Pulmonary artery endothelial cell (primary cell): ENCODE measurements around the gene C16orf46. TPM values are rescaled to one million over a fixed set of nuclear protein-coding genes. Genes with fewer than 3 reads are reported as not detected.
A peak's percentile ranks its signal among the peaks of the same experiment; 100 is the strongest.

Experiments
- DNase-seq: peaks from one replicate; pipeline ENCODE4 v3.0.0-alpha.2; 2011; ENCODE audit warnings: low read depth, low spot score
- total RNA-seq: library from RNA; depleted of rRNA; stranded (reverse); fragments of >200 nt; gene quantifications from 2 replicates; pipeline ENCODE4 v1.2.3, GENCODE V29; 2014

The C16orf46 gene
- total RNA-seq, 1 donor from 2014 or later = 0.13 TPM

DNA sequence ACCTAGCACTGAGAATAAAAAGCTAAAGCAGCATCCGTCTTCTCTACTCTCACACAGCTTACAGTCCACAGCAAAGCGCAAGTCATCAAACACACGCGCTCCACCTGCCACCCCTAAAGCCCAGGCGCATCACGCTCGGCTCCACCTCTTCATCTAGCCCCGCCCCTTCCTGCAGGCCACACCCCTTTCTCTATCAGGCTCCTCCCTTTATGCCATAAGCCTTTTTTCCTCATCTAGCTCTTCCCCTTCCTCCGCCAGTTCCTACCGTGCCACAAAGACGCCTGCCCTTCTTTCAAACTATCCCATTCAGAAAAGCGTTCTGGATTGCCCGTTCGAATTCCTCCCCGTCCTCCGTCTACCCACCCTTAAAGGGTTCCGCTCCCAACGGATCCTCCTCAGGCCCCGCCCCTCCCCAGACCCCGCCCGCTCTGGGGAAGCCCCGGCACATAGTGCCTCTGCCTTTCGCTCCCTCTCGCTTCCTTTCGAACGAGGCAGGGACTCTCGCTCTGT is 417 bp downstream of the C16orf46 start:
- peak; percentile 40 for DNase-seq

DNA sequence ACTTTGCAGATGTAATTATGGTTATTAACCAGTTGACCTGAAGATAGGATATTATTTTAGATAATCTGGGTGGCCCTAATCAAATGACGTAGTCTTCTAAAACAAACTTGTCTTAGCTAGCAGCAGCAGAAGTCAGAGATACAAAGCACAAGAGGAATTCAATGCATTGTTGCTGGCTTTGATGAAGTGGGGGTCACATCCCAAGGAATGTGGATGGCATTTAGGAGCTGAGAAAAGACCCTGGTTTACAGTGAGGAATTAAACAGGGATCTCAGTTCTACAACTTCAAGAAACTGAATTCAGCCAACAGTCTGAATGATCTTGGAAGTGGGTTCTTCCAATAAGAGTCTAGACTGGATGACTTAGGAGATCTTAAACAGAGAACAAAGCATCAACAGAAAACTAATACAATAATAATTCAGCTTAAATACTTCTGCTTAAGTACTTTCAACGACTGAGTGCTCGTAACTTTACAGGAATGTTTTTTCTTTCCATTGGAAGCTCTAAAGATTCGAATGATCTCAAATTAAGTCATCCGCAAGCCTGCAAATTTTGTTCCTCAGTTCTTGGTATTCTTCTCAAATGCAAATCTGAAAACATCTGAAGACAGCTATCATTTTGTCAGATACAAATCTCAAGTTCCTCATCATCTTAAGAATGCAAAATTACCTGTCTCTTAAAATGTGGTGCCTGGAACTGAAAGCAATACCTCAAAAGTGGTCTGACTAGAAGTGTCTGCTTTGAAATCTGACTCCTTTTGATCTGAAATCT is 3.3 kb downstream of the C16orf46 start:
- no peak for DNase-seq

DNA sequence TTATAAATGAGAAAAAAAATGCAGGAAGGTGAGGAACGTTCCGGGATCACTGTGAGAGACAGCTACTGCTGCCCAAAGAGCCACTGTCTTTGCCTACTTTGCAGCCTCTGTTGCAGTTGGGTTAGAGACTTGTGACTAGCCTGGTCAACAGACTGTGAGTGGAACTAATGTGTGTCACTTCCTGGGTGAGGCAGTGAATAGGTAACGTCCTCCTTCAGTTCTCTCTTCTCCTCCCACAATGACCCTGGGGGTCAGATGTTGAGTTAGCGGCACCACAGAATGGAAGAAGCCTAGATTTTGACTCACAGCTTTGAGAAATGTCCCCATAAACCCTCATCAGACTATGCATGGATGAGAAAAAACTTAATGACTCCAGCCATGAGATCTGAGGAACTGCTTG is 5.2 kb downstream of the C16orf46 start:
- DNase-seq = no peak

DNA sequence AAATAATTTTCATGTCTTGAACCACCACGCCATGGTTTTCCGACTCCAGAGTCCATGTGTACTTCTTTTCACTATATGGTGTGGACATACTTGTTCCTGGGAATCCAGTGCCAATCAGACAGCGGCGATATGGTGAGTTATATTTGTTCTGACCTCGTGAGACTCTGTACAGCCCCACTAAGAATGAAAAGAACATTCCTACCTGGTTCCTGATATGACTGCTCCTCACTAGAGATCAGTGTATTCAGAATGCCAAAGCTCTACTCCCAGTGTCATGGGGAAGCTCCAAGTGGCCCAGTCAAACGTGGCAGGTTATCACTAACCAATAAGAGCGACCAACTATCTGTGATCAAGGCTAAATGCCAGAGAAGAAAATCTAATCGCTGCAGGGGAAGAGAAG is 6.1 kb downstream of the C16orf46 start:
- no peak for DNase-seq

DNA sequence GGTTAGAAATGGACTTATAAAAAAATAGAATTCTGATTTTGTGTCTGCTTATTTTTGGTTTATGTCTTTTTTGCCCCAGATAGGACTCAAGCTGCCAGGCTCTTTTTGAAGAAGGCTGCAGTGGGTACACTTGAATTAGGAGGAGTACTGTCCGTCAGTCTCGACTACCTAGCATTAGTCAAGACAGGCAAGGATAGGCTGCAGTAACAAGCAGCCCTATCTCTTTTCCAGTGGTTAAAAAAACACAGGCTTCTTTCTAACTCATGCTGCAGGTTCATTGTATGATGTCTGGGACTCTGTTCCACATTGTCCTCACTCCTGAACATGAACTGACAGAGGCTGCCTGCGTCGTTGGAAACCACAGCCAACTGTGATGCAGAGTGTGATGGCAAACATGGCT is 8.0 kb downstream of the C16orf46 start:
- no peak for DNase-seq

DNA sequence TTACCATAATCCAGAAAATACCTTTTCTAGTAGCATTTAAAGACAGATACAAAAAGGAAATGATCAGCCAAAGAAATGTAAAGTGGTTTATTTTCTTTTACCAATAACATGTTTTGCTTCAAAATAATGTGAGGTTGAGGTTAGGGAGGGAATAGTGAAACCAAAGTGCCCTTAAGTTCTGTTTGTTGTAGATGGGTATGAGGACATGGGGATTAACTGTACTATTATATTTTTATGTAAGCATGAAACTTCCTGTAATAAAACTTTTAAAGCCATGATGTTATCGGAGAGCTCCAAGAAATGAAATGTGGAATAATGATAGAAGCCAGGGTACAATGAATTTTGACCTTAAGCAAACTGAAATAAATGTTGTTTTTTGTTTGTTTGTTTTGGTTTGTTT is 9.9 kb downstream of the C16orf46 start:
- no peak for DNase-seq

DNA sequence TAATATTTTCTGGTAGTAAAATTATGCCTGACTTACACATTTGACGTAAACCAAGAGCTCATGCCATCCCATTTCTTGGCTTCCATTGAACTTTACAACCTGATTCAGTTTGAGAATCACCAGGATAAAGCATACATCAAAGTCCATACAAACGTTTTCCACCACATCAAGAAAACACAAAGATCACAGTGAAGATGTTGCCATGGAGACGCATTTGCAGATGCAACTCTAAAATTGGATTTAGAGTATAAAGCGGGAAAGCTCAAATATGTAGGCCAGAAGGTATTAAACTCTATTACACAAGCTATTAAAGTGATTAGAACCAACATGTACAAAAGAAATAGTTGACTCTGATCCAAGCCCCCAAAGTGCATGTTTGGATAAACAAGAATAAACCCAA is 10.4 kb downstream of the C16orf46 start:
- DNase-seq = no peak

DNA sequence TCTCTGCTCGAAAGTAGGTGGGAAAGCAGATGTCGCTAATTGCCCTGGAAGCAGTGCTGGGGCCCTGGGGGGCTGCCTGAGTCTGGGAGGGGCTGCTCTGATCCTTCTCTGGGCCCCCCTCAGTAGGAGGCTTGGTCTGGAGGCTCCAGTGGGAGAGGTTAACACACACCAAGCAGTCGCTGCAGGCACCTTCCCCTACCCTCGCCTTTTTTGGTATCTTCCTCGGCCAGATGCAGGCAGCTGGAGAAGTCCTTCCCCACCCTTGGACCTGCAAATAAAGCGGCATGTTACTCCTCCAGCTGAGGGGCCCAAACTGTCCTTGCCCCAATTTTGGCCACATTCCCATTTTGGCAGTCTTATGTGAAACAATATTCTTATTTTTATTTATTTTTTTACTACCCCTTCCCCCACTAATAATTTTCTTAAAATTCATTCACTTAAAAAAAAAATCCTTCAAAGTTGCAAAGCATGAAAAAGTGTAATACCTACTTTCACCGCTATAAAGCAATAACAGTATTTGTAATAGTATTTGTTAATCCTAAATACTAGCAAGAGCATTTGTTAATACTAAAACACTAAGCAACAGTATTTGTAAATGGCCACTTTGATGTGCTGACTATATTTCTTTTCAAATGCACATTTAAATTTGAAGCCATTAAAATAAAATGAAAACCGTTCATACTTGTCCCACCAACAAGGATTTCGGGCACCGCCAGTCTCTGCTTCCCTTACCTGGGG is 15.0 kb downstream of the C16orf46 start:
- no peak for DNase-seq

DNA sequence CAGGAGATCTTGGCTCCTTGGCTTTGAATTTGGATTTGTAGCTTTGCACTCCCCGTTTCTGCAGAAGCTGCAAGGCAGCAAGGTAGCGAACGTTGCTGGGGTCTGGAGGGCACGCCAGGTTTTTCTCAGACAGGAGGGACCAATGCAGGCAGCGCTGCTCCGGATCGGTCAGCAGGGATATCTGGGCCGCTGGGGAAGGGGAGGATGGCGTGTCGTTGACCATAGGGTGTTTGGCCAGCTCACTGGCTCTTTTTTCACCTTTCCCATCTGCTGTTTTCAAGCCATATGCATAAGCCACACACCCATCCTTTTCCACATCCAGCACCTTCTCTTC is 15.8 kb downstream of the C16orf46 start:
- no peak for DNase-seq

DNA sequence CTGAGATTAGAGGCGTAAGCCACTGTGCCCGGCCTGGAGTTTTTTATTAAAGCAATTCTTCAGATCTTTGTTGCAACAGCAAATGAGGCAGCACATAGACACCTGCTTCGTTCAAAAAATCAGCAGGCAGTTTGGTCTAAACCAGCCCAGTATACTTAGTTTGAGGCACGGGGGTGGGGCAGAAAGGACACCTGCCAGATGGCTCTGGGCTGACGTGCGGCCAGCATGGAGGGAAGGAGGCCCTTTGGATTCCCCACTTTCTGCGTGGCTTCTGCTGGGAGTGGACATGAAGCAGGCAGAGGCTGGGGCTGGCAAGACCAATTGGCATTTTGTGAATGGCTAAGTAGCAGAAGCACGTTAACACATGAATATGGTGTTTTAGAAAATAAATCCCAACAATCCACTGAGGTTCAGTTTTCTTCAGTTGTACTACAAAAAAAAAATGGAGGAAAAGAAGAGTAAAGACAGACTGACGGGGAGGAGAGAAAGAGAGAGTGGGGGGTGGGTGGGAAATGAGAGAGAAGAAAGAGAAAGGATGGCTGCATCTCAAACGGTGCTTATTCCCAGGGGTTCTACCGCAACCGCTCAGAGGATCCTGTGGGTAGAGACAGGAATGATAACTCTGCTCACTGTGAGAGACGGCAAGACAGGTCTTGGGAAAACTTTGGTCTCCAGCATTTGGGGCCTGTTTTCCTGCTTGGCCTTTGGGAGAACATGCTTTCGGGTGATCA is 16.3 kb downstream of the C16orf46 start:
- no peak for DNase-seq

DNA sequence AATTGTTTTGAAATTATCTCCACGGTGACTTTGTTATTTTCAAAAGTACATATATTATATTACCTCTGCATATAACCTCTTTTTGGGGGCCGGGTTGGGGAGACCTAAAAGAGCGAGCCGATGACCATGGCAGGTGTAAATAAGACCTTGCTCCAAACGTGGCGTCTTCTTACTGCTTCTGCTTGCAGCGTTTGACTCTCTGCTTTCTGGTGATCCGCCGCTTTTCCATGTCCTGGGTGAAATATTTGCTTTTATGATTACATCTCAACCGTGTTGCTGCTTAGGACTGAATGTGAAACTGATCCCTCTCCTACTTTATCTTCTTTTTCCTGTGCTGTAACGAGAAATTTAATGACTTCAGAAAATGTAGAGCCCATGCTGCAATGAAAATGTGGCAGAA is 23.3 kb downstream of the C16orf46 start:
- no peak for DNase-seq

DNA sequence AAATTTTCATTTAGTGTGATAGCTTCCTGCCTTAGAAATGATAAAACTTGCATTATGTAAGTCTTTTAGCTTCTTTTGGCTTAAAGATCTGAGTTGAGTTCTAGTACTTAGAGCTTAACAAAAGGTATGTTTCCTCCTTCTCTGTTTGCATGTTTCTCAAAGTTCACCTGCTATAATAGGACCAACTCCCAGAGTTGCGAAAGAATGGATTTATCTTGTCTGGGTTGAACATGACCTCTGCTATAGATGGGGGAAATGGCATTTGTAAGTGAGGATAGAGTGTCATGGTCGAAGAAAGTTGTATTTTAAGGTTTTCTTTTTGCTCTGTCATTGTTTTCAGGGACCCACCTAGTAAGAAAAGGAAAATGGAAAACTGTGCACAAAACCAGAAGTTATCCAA is 34.2 kb downstream of the C16orf46 start:
- no peak for DNase-seq

DNA sequence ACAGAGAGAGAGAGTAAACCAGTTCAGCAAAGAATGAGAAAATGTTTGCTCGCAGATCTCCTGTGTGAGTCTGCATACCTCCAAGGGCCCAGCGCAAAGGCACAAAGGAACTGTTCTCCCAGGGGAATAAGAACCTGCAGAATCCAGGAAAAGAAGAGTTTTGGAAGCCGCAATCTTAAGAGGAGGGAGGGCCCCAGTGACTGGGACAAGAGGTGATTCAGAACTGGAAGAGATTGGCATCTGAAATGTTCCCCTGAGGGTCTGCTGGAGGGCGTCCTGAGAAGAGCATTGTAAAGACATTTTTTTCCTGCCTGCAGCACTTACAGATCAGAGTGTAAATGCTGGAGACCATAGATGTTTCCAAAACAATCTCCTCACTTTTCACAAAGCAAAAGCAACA is 35.3 kb downstream of the C16orf46 start:
- no peak for DNase-seq

DNA sequence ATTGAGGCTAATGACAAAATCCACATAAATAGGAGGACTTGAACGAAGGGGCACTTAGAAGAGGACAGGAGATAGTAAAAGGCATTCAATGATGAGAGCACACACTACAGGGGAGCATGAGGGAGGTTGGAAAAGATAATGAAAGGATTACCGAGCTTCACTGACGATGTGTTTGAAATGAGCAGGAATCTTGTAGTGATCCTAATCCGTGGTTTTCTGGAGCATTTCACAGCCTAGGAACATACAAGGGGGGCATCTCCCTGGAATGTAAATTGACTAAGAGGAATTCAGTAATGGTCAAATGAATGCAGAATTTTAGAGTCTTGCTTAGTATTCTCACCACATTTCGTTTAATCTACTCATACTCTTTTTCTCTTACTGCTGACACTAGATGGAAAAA is 36.2 kb downstream of the C16orf46 start:
- DNase-seq = no peak

DNA sequence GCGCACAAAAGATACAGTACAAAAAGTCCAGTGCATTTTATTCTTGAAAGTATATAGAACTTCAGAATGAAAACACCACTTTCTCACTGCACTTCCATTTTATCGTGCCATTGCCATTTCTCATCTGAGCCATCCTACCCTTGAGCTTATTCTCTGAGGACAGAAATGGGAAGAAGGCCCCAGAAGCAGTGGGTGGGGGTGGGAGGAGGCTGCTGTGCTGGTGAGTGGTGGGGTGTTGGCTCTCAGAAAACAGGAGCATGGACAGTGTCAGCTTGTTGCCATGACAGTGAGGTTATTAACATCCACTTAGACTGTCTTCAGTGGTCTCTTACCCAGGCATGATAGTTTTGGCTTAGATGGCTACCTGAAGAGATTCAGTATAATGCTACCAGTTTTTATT is 36.9 kb downstream of the C16orf46 start:
- DNase-seq = no peak

DNA sequence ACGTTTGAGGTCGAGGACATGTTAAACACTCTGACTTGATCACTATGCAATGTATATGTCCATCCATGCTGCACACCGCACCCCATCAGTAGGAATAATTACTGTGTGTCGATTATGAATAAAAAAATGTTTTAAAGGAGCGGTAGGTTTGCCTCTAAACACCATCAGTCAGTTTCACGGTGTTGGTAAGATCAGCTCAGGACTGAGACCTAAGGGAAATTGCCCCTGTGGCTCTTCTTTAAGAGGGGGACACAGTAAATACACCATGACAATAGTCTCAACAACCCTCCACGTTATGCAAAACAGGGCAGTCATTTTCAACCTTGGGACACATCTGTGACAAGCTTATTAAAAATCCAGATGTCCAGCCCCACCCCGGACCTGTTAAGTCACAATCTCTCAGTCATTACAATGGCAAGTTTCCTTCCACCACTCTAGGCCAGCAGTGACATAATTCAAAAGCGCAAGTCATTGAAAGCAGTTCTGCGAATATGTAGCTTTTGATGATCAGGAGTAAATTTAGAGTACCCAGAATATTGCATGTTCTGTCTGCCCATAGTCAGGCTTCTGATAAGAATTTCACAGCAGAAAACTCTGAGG is 40.2 kb downstream of the C16orf46 start:
- no peak for DNase-seq

DNA sequence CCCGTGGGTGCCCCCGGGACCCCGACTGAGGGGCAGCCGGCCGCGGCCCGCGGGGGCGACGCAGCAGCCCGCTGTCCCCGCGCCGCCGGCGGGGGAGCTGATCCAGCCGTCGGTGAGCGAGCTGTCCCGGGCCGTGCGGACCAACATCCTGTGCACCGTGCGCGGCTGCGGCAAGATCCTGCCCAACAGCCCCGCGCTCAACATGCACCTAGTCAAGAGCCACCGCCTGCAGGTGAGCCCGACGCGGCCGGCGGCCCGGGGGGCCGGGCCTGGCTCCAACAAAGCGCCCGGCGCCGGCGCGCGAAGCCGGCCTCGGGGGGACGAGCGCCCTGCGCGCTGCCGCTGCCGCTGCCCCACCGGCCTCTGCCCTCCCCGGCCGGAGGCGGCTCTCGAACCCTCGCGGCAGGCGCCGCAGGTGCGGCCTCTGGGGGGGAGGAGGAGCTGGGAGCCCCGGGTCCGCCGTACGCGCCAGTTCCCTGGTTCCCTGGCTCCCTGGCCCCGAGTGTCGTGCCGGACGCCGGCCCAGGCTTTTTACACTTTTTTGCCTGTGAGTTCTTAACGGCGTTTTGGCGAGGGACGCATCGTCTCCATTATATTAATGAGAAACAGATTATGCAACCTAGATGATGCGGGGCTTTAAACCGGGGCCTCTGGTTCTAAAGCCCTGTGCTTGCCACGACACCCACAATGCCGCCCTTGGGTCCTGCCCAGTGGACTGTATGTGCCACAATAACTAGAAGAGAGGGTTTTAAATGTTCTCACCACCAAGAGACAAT is 40.9 kb downstream of the C16orf46 start:
- no peak for DNase-seq

DNA sequence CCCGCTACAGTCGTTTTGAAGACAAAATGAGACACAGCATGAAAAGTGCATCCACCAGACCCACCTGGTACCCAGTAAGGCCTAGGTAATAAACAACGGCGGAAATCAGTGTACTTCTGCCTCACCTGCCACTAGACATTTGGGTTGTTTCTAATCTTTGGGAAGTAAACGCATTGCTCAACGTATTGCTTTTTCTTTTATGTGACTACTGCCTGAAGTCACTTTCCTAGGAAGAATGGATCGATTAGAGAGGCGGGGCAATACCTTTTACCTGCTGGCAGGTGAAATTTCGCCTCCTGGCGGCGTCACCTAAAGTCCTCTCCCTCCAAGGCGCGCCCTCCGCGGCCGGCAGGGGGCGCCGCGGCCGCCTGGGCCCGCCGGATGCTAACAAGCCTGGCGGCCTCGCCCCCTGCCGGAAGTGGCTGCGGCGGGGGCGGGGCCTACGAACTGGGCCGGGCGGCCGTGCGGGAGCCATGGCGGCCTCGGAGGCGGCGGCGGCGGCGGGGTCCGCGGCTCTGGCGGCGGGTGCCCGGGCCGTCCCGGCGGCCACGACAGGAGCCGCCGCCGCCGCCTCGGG is 41.6 kb downstream of the C16orf46 start, which contains the start of gene ATMIN:
ATMIN (plus strand) TSS at position 445 of the 577 bp plus-strand sequence; CDS start at position 474, 29 bp downstream.
- DNase-seq = peak; percentile 29

DNA sequence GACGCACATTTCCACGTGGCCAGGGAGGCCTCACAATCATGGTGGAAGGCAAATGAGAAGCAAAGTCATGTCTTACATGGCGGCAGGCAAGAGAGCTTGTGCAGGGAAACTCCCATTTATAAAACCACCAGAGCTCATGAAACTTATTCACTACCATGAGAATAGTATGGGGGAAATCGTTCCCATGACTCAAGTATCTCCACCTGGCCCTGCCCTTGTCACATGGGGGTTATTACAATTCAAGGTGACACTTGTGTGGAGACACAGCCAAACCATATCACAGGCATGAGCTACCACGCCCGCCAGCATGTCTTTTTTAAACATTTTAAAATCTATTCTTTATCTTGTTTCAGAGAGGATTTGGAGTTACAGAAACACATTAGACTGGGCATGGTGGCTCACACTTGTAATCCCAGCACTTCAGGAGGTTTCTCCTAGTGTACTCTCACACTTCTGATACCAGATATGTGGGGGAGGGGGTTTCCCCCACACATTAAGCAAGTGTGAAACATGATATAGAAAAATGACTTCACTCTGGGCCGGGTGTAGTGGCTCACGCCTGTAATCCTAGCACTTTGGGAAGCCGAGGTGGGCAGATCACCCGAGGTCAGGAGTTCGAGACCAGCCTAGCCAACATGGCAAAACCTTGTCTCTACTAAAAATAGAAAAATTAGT is 47.0 kb downstream of the C16orf46 start:
- no peak for DNase-seq

DNA sequence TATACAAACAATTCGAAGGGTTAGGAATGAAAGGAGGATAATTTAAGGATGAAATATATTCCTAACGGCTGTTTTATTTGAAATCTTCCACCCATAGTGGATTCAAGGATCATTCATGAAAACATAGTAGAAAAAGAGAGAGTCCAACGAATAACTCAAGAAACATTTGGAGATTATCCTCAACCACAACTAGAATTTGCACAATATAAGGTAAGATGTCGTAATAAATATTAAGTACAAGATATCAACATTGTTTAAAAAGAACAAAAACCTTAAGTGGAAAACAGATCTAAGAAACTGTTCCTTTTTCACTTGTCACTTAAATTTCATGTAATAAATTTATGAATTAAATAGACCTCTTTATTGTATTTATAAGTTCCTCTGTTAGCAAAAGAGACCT is 50.6 kb downstream of the C16orf46 start:
- no peak for DNase-seq
